Trophoblast cell (in vitro differentiated cells and primary cell): ENCODE data around the gene CAPG.

ENCODE experiments used
- DNase-seq, 2 donors: peaks; one replicate each; pipeline ENCODE4 v3.0.0-alpha.2; 2016
- H2AFZ ChIP-seq: 2 replicates; pipeline ENCODE4 v1.6.1; 2013; ENCODE audit warnings: low read length, moderate library complexity, mild to moderate bottlenecking; ENCODE audit not compliant: insufficient read depth, poor library complexity
- H2AK5ac ChIP-seq: 2 replicates; pipeline ENCODE4 v1.6.1; 2013; ENCODE audit warnings: mild to moderate bottlenecking, low read length
- H2BK120ac ChIP-seq: 2 replicates; pipeline ENCODE4 v1.6.1; 2013; ENCODE audit warnings: low read length, mild to moderate bottlenecking, moderate library complexity; ENCODE audit not compliant: insufficient read depth, poor library complexity
- H2BK12ac ChIP-seq: 2 replicates; pipeline ENCODE4 v1.6.1; 2013; ENCODE audit warnings: mild to moderate bottlenecking, low read length, moderate library complexity
- H2BK5ac ChIP-seq: 2 replicates; pipeline ENCODE4 v1.6.1; 2013; ENCODE audit warnings: low read length, low read depth, moderate library complexity, mild to moderate bottlenecking; ENCODE audit not compliant: poor library complexity
- H3K14ac ChIP-seq: 2 replicates; pipeline ENCODE4 v1.6.1; 2013; ENCODE audit warnings: mild to moderate bottlenecking, low read length
- H3K18ac ChIP-seq: 2 replicates; pipeline ENCODE4 v1.6.1; 2013; ENCODE audit warnings: mild to moderate bottlenecking, low read length
- H3K23ac ChIP-seq: 2 replicates; pipeline ENCODE4 v1.6.1; 2013; ENCODE audit warnings: low read length
- H3K27ac ChIP-seq: 2 replicates; pipeline ENCODE4 v1.5.1; 2013; ENCODE audit warnings: low read depth, mild to moderate bottlenecking, inconsistent platforms, low read length, moderate library complexity
- H3K27me3 ChIP-seq: 2 replicates; pipeline ENCODE4 v1.6.1; 2013; ENCODE audit warnings: inconsistent platforms, mild to moderate bottlenecking, low read length, moderate library complexity; ENCODE audit not compliant: insufficient read depth
- H3K36me3 ChIP-seq, 2 experiments: 1 replicate in 1 of 2; 2 replicates in 1 of 2; pipeline ENCODE4 v1.6.1; 2013; ENCODE audit warnings: low read length in 2 of 2, mild to moderate bottlenecking in 2 of 2, moderate library complexity in 1 of 2; ENCODE audit not compliant: insufficient read depth in 2 of 2, control insufficient read depth in 1 of 2
- H3K4ac ChIP-seq: 2 replicates; pipeline ENCODE4 v1.6.1; 2013; ENCODE audit warnings: low read depth, mild to moderate bottlenecking, low read length, moderate library complexity
- H3K4me1 ChIP-seq, 2 experiments: 1 replicate in 1 of 2; 2 replicates in 1 of 2; pipeline ENCODE4 v1.6.1; 2013; ENCODE audit warnings: low read length in 2 of 2, mild to moderate bottlenecking in 2 of 2, moderate library complexity in 1 of 2; ENCODE audit not compliant: insufficient read depth in 2 of 2, control insufficient read depth in 1 of 2
- H3K4me2 ChIP-seq: 2 replicates; pipeline ENCODE4 v1.6.1; 2013; ENCODE audit warnings: inconsistent platforms, mild to moderate bottlenecking, low read length, moderate library complexity
- H3K4me3 ChIP-seq: 2 replicates; pipeline ENCODE4 v1.5.1; 2013; ENCODE audit warnings: mild to moderate bottlenecking, low read depth, low read length, inconsistent platforms
- H3K79me1 ChIP-seq: one replicate; pipeline ENCODE4 v1.6.1; 2013; ENCODE audit warnings: low read length
- H3K79me2 ChIP-seq: 2 replicates; pipeline ENCODE4 v1.6.1; 2013; ENCODE audit warnings: low read length, mild to moderate bottlenecking; ENCODE audit not compliant: control insufficient read depth, insufficient read depth, poor library complexity
- H3K9ac ChIP-seq: 2 replicates; pipeline ENCODE4 v1.6.1; 2013; ENCODE audit warnings: mild to moderate bottlenecking, low read length
- H3K9me3 ChIP-seq: 2 replicates; pipeline ENCODE4 v1.6.1; 2013; ENCODE audit warnings: low read depth, mild to moderate bottlenecking, control low read depth, inconsistent platforms, low read length; ENCODE audit not compliant: insufficient read depth
- H4K12ac ChIP-seq: 2 replicates; pipeline ENCODE4 v1.6.1; 2013; ENCODE audit warnings: low read depth, mild to moderate bottlenecking, low read length, moderate library complexity
- H4K8ac ChIP-seq: 2 replicates; pipeline ENCODE4 v1.6.1; 2013; ENCODE audit warnings: low read depth, mild to moderate bottlenecking, low read length, moderate library complexity
- H4K91ac ChIP-seq: one replicate; pipeline ENCODE4 v1.6.1; 2013; ENCODE audit warnings: low read depth, mild to moderate bottlenecking, low read length, moderate library complexity
- WGBS: extraction: QIAGEN DNeasy Blood & Tissue Kit; methylation state at CpG from one replicate; pipeline ENCODE4 v1.1.7; 2013; ENCODE audit warnings: missing lambda C conversion rate; ENCODE audit not compliant: insufficient read length, insufficient coverage; ENCODE audit errors: extremely low coverage; 5-methylcytosine and 5-hydroxymethylcytosine counted together

The CAPG gene

DNA sequence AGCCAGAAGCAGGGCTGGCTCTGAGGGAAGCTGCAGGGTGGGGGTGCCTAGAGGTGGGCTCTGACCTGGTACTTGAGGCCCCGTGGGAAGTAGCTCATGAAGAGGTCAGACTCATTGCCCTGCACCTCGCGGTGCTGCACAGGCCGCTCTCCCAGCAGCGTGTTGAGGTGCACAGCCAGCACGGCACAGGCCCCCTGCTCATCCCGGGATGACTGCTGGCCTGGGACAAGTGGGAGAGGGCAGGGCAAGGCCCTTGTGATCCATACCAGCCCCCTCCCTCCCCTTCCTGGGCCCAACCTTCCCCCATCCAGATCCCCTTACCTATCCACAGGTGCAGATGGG is 8.7 kb downstream of the CAPG start:
- Histone ChIP-seq H4K8ac (no peak overlapping the region), H3K36me3 (peaks cover 33 to 36% of the 10 kb centered on the region in 2 experiments), H3K18ac (no peak overlapping the region), H2AFZ (no peak overlapping the region), H2BK5ac (no peak overlapping the region), H3K79me2 (no peaks in the 10 kb centered on the region), H3K23ac (no peak overlapping the region), H3K9ac (no peak overlapping the region), H3K4ac (no peak overlapping the region), H3K4me2 (no peak overlapping the region), H2BK120ac (no peak overlapping the region), H3K79me1 (peaks cover under 1% of the 10 kb centered on the region), H3K4me1 (peaks cover 17 to 19% of the 10 kb centered on the region in 2 experiments), H4K12ac (no peak overlapping the region), H3K4me3 (no peak overlapping the region), H2AK5ac (no peak overlapping the region), H4K91ac (no peak overlapping the region), H2BK12ac (no peak overlapping the region), H3K9me3 (no peaks in the 10 kb centered on the region), H3K27ac (no peak overlapping the region), H3K27me3 (no peaks in the 10 kb centered on the region), H3K14ac (no peak overlapping the region)
- no CpG with 5 or more reads among the region's 7 CpGs for WGBS
- no peak for DNase-seq

DNA sequence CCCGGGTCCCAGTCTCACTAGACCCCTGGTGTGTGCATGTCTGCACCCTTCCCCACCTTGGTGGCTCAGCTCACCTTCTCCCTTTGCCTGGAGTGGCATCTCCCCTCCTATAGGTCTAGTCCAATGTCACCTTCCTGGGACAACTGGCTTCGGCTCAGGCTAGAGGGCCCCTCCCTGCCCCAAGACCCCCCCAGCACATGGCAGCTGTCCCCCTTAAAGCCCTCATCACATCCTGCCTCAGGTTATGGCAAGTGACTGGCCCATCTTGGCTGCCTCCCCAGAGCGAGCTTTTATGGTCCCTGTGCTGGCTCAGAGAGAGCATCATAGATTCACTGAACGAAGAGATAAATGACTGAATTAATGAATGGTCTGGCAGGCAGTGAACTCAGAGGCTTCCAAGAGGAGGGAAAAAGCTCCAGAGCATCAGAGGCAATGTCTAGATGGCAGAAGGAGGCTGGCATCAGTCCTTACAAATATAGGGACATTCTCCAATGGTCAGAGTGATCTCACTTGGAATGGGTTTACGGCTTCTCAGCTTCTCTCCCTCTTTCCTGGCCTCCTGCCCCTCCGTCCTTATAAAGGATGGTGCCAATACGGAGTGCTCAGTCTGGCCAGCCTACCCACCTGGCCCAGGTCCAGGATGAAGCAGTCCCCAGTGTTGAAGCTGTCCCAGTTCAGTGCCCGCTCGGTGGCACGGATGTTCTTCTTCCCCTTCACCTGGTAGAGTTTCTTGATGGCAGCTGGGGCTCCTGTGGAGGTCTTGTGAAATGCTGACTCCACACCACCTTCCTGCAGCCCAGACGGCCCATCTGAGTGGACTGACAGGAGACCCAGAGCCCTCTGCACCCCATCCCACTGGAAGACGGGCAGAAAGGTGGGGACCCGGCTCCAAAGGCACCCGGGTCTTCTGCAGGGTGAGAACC is 9.4 kb downstream of the CAPG start:
- Histone ChIP-seq H3K4me1 (peaks cover 21 to 23% of the 10 kb centered on the region in 2 experiments), H3K79me2 (no peaks in the 10 kb centered on the region), H3K14ac (no peak overlapping the region), H2BK12ac (no peak overlapping the region), H4K8ac (no peak overlapping the region), H3K18ac (no peak overlapping the region), H3K23ac (no peak overlapping the region), H3K9ac (no peak overlapping the region), H3K27ac (no peak overlapping the region), H2AFZ (no peak overlapping the region), H3K4ac (no peak overlapping the region), H2AK5ac (no peak overlapping the region), H2BK120ac (no peak overlapping the region), H3K4me2 (no peak overlapping the region), H2BK5ac (no peak overlapping the region), H4K91ac (no peak overlapping the region), H3K4me3 (no peak overlapping the region), H3K27me3 (no peaks in the 10 kb centered on the region), H3K9me3 (no peaks in the 10 kb centered on the region), H4K12ac (no peak overlapping the region), H3K36me3 (peaks cover 33 to 36% of the 10 kb centered on the region in 2 experiments), H3K79me1 (peaks cover 4% of the 10 kb centered on the region)
- no peak for DNase-seq
- WGBS = no CpG with 5 or more reads among the region's 14 CpGs

DNA sequence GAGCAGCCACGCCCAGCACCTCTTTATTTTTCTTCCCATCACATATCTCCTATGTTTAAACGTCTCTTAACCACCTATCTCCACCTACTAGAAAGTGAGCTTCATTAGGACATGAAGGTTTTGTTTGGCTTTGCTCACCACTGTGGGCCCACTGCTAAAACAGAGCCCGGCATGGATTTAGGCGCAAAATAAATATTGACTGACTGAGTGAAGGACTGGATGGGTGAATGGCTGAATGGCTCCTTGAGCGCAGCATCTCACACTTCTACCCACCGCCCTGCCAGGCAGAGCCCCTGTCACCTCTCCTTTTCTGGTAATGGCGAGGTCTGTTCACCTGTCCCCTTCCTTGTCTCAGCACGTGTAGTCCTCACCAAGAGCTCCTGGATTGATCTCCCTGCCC is 10.1 kb downstream of the CAPG start:
- Histone ChIP-seq H3K4me2 (no peak overlapping the region), H3K23ac (no peak overlapping the region), H3K9ac (no peak overlapping the region), H3K18ac (no peak overlapping the region), H3K14ac (no peak overlapping the region), H3K79me2 (no peaks in the 10 kb centered on the region), H2AFZ (no peak overlapping the region), H3K27me3 (no peaks in the 10 kb centered on the region), H3K4ac (no peak overlapping the region), H4K12ac (no peak overlapping the region), H4K8ac (no peak overlapping the region), H3K79me1 (peaks cover 4% of the 10 kb centered on the region), H2AK5ac (no peak overlapping the region), H3K4me3 (no peak overlapping the region), H3K36me3 (peaks cover 38 to 41% of the 10 kb centered on the region in 2 experiments), H2BK5ac (no peak overlapping the region), H3K4me1 (peaks cover 17 to 18% of the 10 kb centered on the region in 2 experiments), H3K9me3 (no peaks in the 10 kb centered on the region), H2BK120ac (no peak overlapping the region), H2BK12ac (no peak overlapping the region), H3K27ac (no peak overlapping the region), H4K91ac (no peak overlapping the region)
- no CpG with 5 or more reads among the region's 8 CpGs for WGBS
- DNase-seq = no peak

DNA sequence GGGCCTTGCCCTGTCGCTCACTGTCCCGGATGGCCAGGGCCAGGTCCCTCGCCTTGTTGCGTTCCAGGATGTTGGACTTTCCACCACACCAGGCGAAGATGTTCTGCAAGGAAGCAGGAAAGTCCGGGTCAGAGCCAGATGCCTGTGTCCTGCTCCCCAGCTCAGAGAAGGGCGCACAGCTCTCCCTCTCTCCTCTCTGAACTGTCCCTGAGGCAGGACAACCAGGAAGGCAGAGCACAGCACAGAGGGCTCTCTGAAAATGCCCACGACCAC is 11.0 kb downstream of the CAPG start:
- H3K79me2 ChIP-seq = no peaks in the 10 kb centered on the region
- H3K27ac ChIP-seq = no peak overlapping the region
- no peak overlapping the region for H3K23ac ChIP-seq
- no peak overlapping the region for H3K4me3 ChIP-seq
- H2BK12ac ChIP-seq = no peak overlapping the region
- DNase-seq = no peak
- H2BK5ac ChIP-seq = no peak overlapping the region
- no peaks in the 10 kb centered on the region for H3K9me3 ChIP-seq
- peaks cover 4% of the 10 kb centered on the region for H3K79me1 ChIP-seq
- H3K4me2 ChIP-seq = no peak overlapping the region
- H3K4ac ChIP-seq = no peak overlapping the region
- no peaks in the 10 kb centered on the region for H3K27me3 ChIP-seq
- peaks cover 47 to 50% of the 10 kb centered on the region in 2 experiments for H3K36me3 ChIP-seq
- no peak overlapping the region for H2BK120ac ChIP-seq
- H4K8ac ChIP-seq = no peak overlapping the region
- H3K4me1 ChIP-seq = peaks cover 17 to 18% of the 10 kb centered on the region in 2 experiments
- H3K18ac ChIP-seq = no peak overlapping the region
- H4K91ac ChIP-seq = no peak overlapping the region
- H3K14ac ChIP-seq = no peak overlapping the region
- no peak overlapping the region for H2AFZ ChIP-seq
- WGBS = no CpG with 5 or more reads among the region's 8 CpGs
- no peak overlapping the region for H3K9ac ChIP-seq
- H4K12ac ChIP-seq = no peak overlapping the region
- H2AK5ac ChIP-seq = no peak overlapping the region
